Measurements from ENCODE around the gene PPP3CA. TPM values are rescaled to one million over a fixed set of nuclear protein-coding genes. Genes with fewer than 3 reads are reported as not detected.

The PPP3CA gene
- total RNA-seq, 1 experiment from 2014 or later: 33.8 TPM

DNA sequence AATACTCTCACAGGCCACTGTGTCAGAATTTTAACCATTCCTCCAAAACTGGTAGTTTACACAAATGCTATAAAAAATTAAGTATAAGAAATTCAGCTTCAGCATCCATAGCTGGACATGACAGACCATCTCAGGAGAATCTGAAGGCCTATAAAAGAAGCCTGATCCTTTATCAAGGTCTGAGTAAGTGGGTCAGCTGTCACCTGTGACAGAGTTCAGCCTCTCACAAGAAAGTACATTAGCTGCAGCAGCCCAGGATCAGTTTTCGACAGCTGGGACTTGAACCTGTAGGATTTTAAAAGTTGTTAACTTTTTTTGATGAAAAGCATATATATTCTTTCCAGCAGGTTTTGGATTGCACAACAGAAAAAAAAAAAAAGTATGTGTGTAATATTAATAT lies 60.7 kb downstream of the PPP3CA start:
- Mint-ChIP-seq H3K27me3 (ENCODE audit: insufficient read depth, unreplicated experiment) (no peaks in the 10 kb centered on the region), H3K36me3 (ENCODE audit: insufficient read depth, unreplicated experiment) (no peaks in the 10 kb centered on the region), H3K9me3 (ENCODE audit: unreplicated experiment) (no peaks in the 10 kb centered on the region), H3K4me3 (ENCODE audit: unreplicated experiment) (no peak overlapping the region), H3K4me1 (ENCODE audit: low read depth, unreplicated experiment) (no peaks in the 10 kb centered on the region), H3K27ac (ENCODE audit: unreplicated experiment) (no peak overlapping the region)
- Histone ChIP-seq H3K4me1 (no peaks in the 10 kb centered on the region), H3K36me3 (ENCODE audit: control insufficient read depth, insufficient read depth, low read length) (no peaks in the 10 kb centered on the region), H3K4me3 (ENCODE audit: low read depth, low read length) (no peak overlapping the region), H3K9me3 (no peaks in the 10 kb centered on the region), H3K27me3 (replicated peaks; ENCODE audit: control insufficient read depth, insufficient read depth, low read length) (no peaks in the 10 kb centered on the region)
- no peak for DNase-seq
- no TSS peak for BruUV-seq (replicated peaks)
- intact Hi-C loops (cut with micrococcal nuclease; ENCODE audit: unreplicated experiment): no loop called here
- TF ChIP-seq, protein P1, sequence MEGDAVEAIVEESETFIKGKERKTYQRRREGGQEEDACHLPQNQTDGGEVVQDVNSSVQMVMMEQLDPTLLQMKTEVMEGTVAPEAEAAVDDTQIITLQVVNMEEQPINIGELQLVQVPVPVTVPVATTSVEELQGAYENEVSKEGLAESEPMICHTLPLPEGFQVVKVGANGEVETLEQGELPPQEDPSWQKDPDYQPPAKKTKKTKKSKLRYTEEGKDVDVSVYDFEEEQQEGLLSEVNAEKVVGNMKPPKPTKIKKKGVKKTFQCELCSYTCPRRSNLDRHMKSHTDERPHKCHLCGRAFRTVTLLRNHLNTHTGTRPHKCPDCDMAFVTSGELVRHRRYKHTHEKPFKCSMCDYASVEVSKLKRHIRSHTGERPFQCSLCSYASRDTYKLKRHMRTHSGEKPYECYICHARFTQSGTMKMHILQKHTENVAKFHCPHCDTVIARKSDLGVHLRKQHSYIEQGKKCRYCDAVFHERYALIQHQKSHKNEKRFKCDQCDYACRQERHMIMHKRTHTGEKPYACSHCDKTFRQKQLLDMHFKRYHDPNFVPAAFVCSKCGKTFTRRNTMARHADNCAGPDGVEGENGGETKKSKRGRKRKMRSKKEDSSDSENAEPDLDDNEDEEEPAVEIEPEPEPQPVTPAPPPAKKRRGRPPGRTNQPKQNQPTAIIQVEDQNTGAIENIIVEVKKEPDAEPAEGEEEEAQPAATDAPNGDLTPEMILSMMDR (IDR thresholded peaks at IDR 0.05; ENCODE audit: insufficient read depth in 1 of 2, low read depth in 1 of 2, low read length in 1 of 2, severe bottlenecking in 1 of 2, unreplicated experiment in 1 of 2): no peak
- CTCF ChIA-PET: no interaction called here
- POLR2A ChIA-PET: no interaction called here

- BruUV-seq (replicated peaks): no TSS peak
- no peaks in the 10 kb centered on the region for H3K27me3 ChIP-seq (replicated peaks; ENCODE audit: control insufficient read depth, insufficient read depth, low read length)
- H3K4me1 ChIP-seq: no peaks in the 10 kb centered on the region
- H3K36me3 ChIP-seq (ENCODE audit: control insufficient read depth, insufficient read depth, low read length): no peaks in the 10 kb centered on the region
- no peak for DNase-seq
- H3K36me3 Mint-ChIP-seq (ENCODE audit: insufficient read depth, unreplicated experiment): no peaks in the 10 kb centered on the region
- H3K4me3 Mint-ChIP-seq (ENCODE audit: unreplicated experiment): no peak overlapping the region
- intact Hi-C loops (cut with micrococcal nuclease; ENCODE audit: unreplicated experiment): no loop called here
- ChIA-PET CTCF (no interaction called here), POLR2A (no interaction called here)
- H3K9me3 ChIP-seq: no peaks in the 10 kb centered on the region
- H3K4me1 Mint-ChIP-seq (ENCODE audit: low read depth, unreplicated experiment): peaks cover under 1% of the 10 kb centered on the region
- H3K9me3 Mint-ChIP-seq (ENCODE audit: unreplicated experiment): no peaks in the 10 kb centered on the region
- no peak overlapping the region for H3K27ac Mint-ChIP-seq (ENCODE audit: unreplicated experiment)
- TF ChIP-seq, protein P1 (IDR thresholded peaks at IDR 0.05; ENCODE audit: insufficient read depth in 1 of 2, low read depth in 1 of 2, low read length in 1 of 2, severe bottlenecking in 1 of 2, unreplicated experiment in 1 of 2): no peak
- H3K27me3 Mint-ChIP-seq (ENCODE audit: insufficient read depth, unreplicated experiment): no peaks in the 10 kb centered on the region
- no peak overlapping the region for H3K4me3 ChIP-seq (ENCODE audit: low read depth, low read length)
These were observed 61.3 kb downstream of the PPP3CA start for GRCh38 chr4:101285985-101286384.

GRCh38 chr4:101284546-101284945 lies 62.8 kb downstream of the PPP3CA start:
- no peak for DNase-seq
- H3K4me1 Mint-ChIP-seq (ENCODE audit: low read depth, unreplicated experiment): peaks cover 4% of the 10 kb centered on the region
- POLR2A ChIA-PET: no interaction called here

More at GRCh38 chr4:101284546-101284945, 62.8 kb downstream of the PPP3CA start:
- Mint-ChIP-seq H3K27ac (ENCODE audit: unreplicated experiment) (no peak overlapping the region), H3K36me3 (ENCODE audit: insufficient read depth, unreplicated experiment) (no peaks in the 10 kb centered on the region), H3K27me3 (ENCODE audit: insufficient read depth, unreplicated experiment) (no peaks in the 10 kb centered on the region), H3K4me3 (ENCODE audit: unreplicated experiment) (no peak overlapping the region), H3K9me3 (ENCODE audit: unreplicated experiment) (no peaks in the 10 kb centered on the region)
- TF ChIP-seq, protein P1 (IDR thresholded peaks at IDR 0.05; ENCODE audit: insufficient read depth in 1 of 2, low read depth in 1 of 2, low read length in 1 of 2, severe bottlenecking in 1 of 2, unreplicated experiment in 1 of 2): no peak
- intact Hi-C loops (cut with micrococcal nuclease; ENCODE audit: unreplicated experiment): no loop called here
- H3K9me3 ChIP-seq: no peaks in the 10 kb centered on the region
- no peaks in the 10 kb centered on the region for H3K27me3 ChIP-seq (replicated peaks; ENCODE audit: control insufficient read depth, insufficient read depth, low read length)
- H3K36me3 ChIP-seq (ENCODE audit: control insufficient read depth, insufficient read depth, low read length): no peaks in the 10 kb centered on the region
- no peaks in the 10 kb centered on the region for H3K4me1 ChIP-seq
- CTCF ChIA-PET: no interaction called here
- BruUV-seq (replicated peaks): no TSS peak
- H3K4me3 ChIP-seq (ENCODE audit: low read depth, low read length): no peak overlapping the region
